ENCODE data around the gene NUCKS1. TPM values are rescaled to one million over a fixed set of nuclear protein-coding genes. Genes with fewer than 3 reads are reported as not detected.

Gene NUCKS1
- total and polyA plus RNA-seq, 2 of the 8 experiments (the other 6 are each of a cell fraction or from before 2014, with no cell fraction given): 126 to 461 TPM

- H2BK15ac ChIP-seq (ENCODE audit: low read length): no peak overlapping the region
- H3K9ac ChIP-seq (replicated peaks in 1 of 4; ENCODE audit: extremely low read depth in 1 of 4, low read depth in 3 of 4, low read length in 3 of 4): no peak overlapping the region
- no peaks in the 10 kb centered on the region for H3K36me3 ChIP-seq (ENCODE audit: control insufficient read depth in 2 of 4, insufficient read depth in 4 of 4, low read length in 3 of 4)
- peak overlapping the region; percentile 89 to 90; a peak in 3 of 4 replicates for H3K4me2 ChIP-seq (ENCODE audit: insufficient read depth in 1 of 2, low read depth in 2 of 2, low read length in 2 of 2)
- no peak overlapping the region for H3K23ac ChIP-seq (ENCODE audit: insufficient read length)
- DNase-seq (ENCODE audit: low read depth in 1 of 2, low spot score in 2 of 2): no peak
- H3K27ac ChIP-seq (ENCODE audit: low read depth, low read length): no peak overlapping the region
- no peak overlapping the region for H3K56ac ChIP-seq (replicated peaks; ENCODE audit: insufficient read length, low read depth, low read length)
- H4K8ac ChIP-seq (ENCODE audit: extremely low read depth, insufficient read depth, low read length): no peak overlapping the region
- no peak overlapping the region for H2AK5ac ChIP-seq (ENCODE audit: low read depth, low read length)
- H2BK12ac ChIP-seq (ENCODE audit: low read depth, low read length): no peak overlapping the region
- no peak overlapping the region for H4K5ac ChIP-seq (ENCODE audit: insufficient read length, low read depth, low read length)
- no peaks in the 10 kb centered on the region for H3K79me1 ChIP-seq (ENCODE audit: low read depth, low read length)
- H3K14ac ChIP-seq (ENCODE audit: insufficient read length): no peak overlapping the region
- H2BK5ac ChIP-seq (ENCODE audit: low read depth, low read length): no peak overlapping the region
- no peak overlapping the region for H3K18ac ChIP-seq (ENCODE audit: extremely low read depth, low read length)
- H4K20me1 ChIP-seq (replicated peaks in 1 of 2; ENCODE audit: control insufficient read depth in 1 of 2, insufficient read depth in 2 of 2, low read length in 2 of 2): no peaks in the 10 kb centered on the region
- no peak overlapping the region for H2BK120ac ChIP-seq (replicated peaks; ENCODE audit: low read depth, low read length)
- ChIA-PET CTCF (ENCODE audit: partially characterized antibody) (interaction anchor here (1.2 kb wide), 2 partner anchors 9 to 715 kb away, joined by 3 read pairs; no protein-coding TSS in a partner anchor), POLR2A (ENCODE audit: partially characterized antibody) (interaction anchor here (2.1 kb wide), 1 partner anchor 12 kb away, joined by 7 read pairs; no protein-coding TSS in a partner anchor)
- H3K4me3 ChIP-seq (ENCODE audit: extremely low read depth in 1 of 4, insufficient read depth in 2 of 4, low read depth in 3 of 4, low read length in 4 of 4): peak overlapping the region in 1 of 4 experiments; percentile 84; a peak in 4 of 8 replicates
- no peak overlapping the region for H3K4ac ChIP-seq (replicated peaks; ENCODE audit: insufficient read length, low read depth, low read length)
- FAIRE-seq: no peak
- H3K4me1 ChIP-seq (replicated peaks in 1 of 4; ENCODE audit: control insufficient read depth in 3 of 4, insufficient read depth in 4 of 4, low read length in 3 of 4): peaks cover 0 to 7% (median 5%) of the 10 kb centered on the region in 4 experiments; a peak in 4 of 7 replicates
- H3K23me2 ChIP-seq (ENCODE audit: low read depth, low read length): peaks cover 6% of the 10 kb centered on the region
- peaks cover 2 to 11% (median 9%) of the 10 kb centered on the region in 4 experiments; a peak in 6 of 7 replicates for H3K27me3 ChIP-seq (replicated peaks in 1 of 4; ENCODE audit: control insufficient read depth in 3 of 4, extremely low read depth in 1 of 4, insufficient read depth in 3 of 4, low read length in 3 of 4)
- no peak overlapping the region for H2AFZ ChIP-seq (ENCODE audit: low read length)
- no peak overlapping the region for H4K91ac ChIP-seq (replicated peaks; ENCODE audit: insufficient read length, low read length)
- H3K79me2 ChIP-seq (ENCODE audit: control insufficient read depth in 1 of 2, insufficient read depth in 2 of 2, low read length in 2 of 2): no peaks in the 10 kb centered on the region
- no peak overlapping the region for H2BK20ac ChIP-seq (ENCODE audit: low read length)
- no peaks in the 10 kb centered on the region for H3K9me3 ChIP-seq (ENCODE audit: insufficient read depth in 2 of 2, low read depth in 1 of 2, low read length in 1 of 2)
- no peak for TF ChIP-seq ATF3 (IDR thresholded peaks at IDR 0.05; ENCODE audit: insufficient read depth, low read depth, low read length)
- TF ChIP-seq USF2 (IDR thresholded peaks at IDR 0.05; ENCODE audit: low read length): no peak
- no peak for TF ChIP-seq SIX5 (IDR thresholded peaks at IDR 0.05; ENCODE audit: low read depth, low read length)
- no peak for TF ChIP-seq ATF2 (IDR thresholded peaks at IDR 0.05; ENCODE audit: low read length)
- TF ChIP-seq BACH1 (IDR thresholded peaks at IDR 0.05; ENCODE audit: low read length): no peak
- TF ChIP-seq KDM4A (IDR thresholded peaks at IDR 0.05; ENCODE audit: low read depth, low read length, severe bottlenecking): no peak
- no peak for TF ChIP-seq FOSL1 (IDR thresholded peaks at IDR 0.05; ENCODE audit: insufficient read depth, low read depth, low read length)
- TF ChIP-seq RBBP5 (IDR thresholded peaks at IDR 0.05; ENCODE audit: borderline replicate concordance, low read depth, low read length): no peak
- TF ChIP-seq EGR1 (IDR thresholded peaks at IDR 0.05; ENCODE audit: borderline replicate concordance, low read depth, low read length): no peak
- no peak for TF ChIP-seq MAX (IDR thresholded peaks at IDR 0.05)
- TF ChIP-seq YY1 (IDR thresholded peaks at IDR 0.05; ENCODE audit: low read depth, low read length): no peak
Measured at GRCh38 chr1:205775717-205776056, 25.7 kb upstream of the NUCKS1 start.

All from H1 (cell line).